OCI-LY7 (cell line): ENCODE data around the gene PIRT.

Experiments
- EZH2phosphoT487 ChIP-seq: fragments of 200-600 bp; sonication (generic); IDR thresholded peaks from 2 replicates; pipeline ENCODE4 v1.6.1; 2018; ENCODE audit warnings: low read depth, borderline replicate concordance, mild to moderate bottlenecking, mixed run types, antibody characterized with exemption, low read length, moderate library complexity, mixed read lengths
- TF ChIP-seq, protein P1 (sequence below): fragments of 200-600 bp; sonication (generic); conservative IDR thresholded peaks from 2 replicates; pipeline ENCODE4 v1.5.1; 2014; ENCODE audit warnings: mild to moderate bottlenecking, antibody characterized with exemption, low read length, moderate library complexity, mixed read lengths

DNA sequence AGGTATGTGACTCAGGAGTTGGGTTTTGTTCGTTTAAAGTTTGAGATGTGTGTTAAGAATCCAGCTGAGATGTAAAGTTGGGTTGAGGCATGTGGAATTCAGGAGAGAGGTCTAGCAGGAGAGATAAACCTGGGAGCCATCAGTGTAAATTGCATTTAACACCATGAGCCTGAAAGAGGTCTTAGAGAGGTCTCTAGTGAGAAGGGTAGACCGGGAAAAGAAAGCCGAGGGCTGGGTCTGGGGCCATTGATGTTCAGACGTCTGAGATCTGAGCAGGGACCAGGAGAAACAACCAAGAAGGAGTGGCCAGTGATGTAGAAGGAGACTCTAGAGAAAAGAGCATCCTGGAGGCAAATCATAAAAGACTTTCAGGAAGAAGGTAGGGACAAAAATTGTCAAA is 44.1 kb upstream of the PIRT start:
- TF ChIP-seq, protein P1, sequence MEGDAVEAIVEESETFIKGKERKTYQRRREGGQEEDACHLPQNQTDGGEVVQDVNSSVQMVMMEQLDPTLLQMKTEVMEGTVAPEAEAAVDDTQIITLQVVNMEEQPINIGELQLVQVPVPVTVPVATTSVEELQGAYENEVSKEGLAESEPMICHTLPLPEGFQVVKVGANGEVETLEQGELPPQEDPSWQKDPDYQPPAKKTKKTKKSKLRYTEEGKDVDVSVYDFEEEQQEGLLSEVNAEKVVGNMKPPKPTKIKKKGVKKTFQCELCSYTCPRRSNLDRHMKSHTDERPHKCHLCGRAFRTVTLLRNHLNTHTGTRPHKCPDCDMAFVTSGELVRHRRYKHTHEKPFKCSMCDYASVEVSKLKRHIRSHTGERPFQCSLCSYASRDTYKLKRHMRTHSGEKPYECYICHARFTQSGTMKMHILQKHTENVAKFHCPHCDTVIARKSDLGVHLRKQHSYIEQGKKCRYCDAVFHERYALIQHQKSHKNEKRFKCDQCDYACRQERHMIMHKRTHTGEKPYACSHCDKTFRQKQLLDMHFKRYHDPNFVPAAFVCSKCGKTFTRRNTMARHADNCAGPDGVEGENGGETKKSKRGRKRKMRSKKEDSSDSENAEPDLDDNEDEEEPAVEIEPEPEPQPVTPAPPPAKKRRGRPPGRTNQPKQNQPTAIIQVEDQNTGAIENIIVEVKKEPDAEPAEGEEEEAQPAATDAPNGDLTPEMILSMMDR = no peak
- TF ChIP-seq EZH2phosphoT487 = no peak
